GM12875 (cell line): Measurements from ENCODE around the gene CARD11.

Source experiments
- H3K4me3 ChIP-seq: one replicate; pipeline ENCODE4 v1.5.1; 2011; ENCODE audit warnings: low read depth, low read length, control low read depth
- TF ChIP-seq, protein P1 (sequence below): IDR thresholded peaks from 2 replicates; pipeline ENCODE4 v1.5.1; 2011; ENCODE audit warnings: low read depth, mild to moderate bottlenecking, control low read depth, inconsistent platforms, low read length, moderate library complexity, borderline replicate concordance; ENCODE audit not compliant: insufficient read depth

The CARD11 gene

DNA sequence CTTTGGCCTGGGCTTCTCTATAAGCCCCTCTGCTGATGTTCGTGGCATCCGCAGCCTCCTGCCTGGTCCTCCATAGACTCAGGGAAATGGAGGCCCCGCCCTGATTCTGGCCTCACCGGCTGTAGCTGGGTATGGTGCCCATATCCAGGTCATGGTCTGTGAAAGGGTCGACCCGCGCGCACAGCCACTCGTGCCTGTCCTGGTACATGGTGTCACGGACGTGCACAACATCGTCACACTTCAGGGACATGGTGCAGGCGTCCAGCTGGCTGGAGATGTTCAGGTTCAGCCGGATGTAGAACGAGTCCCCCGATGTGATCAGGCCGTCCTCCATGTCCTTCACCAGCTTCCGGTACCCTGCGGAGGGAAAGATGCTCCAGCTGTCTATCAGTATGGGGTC is 124.4 kb downstream of the CARD11 start:
- TF ChIP-seq, protein P1, sequence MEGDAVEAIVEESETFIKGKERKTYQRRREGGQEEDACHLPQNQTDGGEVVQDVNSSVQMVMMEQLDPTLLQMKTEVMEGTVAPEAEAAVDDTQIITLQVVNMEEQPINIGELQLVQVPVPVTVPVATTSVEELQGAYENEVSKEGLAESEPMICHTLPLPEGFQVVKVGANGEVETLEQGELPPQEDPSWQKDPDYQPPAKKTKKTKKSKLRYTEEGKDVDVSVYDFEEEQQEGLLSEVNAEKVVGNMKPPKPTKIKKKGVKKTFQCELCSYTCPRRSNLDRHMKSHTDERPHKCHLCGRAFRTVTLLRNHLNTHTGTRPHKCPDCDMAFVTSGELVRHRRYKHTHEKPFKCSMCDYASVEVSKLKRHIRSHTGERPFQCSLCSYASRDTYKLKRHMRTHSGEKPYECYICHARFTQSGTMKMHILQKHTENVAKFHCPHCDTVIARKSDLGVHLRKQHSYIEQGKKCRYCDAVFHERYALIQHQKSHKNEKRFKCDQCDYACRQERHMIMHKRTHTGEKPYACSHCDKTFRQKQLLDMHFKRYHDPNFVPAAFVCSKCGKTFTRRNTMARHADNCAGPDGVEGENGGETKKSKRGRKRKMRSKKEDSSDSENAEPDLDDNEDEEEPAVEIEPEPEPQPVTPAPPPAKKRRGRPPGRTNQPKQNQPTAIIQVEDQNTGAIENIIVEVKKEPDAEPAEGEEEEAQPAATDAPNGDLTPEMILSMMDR, result no peak
- H3K4me3 ChIP-seq, result no peak overlapping the region

DNA sequence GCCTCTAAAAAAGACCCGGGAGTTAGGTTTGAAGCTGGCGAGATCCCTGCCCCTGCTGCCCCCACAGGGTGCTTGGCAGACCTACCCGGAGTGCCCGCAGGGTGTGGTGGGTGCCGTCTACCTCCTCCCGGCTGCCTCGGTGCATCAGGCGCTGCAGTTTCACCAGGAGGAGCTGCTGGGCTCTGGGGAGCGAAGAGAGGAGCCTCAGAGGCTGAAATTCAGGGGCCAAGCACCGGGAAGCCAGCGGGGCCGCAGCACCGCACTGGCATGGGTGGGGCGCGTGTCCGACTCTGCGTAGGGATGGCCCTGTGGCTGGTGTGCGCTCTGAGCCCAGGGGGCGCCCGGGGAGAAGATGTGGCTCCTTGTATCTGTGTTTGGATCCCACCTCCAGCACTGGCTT is 125.3 kb downstream of the CARD11 start:
- TF ChIP-seq, protein P1, result no peak

DNA sequence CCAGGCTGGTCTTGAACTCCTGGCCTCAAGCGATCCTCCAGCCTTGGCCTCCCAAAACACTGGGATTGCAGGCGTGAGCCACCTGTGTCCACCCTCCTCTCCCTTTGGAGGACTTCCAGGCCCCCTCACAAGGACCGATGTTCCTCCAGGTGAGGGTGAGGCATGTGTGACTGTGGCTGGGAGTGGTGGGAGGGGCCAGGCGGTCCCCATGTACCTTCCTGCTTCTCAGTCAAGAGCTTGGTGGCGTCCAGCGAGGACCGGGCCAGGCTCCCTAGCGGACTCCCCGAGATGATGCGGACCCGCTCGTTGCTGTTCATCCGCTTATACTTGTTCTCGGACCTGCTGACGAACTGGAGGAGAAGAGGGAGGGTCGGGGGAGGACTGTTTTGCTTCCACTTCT is 128.6 kb downstream of the CARD11 start:
- no peak overlapping the region for H3K4me3 ChIP-seq
- TF ChIP-seq, protein P1, result no peak

More for the DNA sequence above, 125.3 kb downstream of the CARD11 start:
- no peak overlapping the region for H3K4me3 ChIP-seq

DNA sequence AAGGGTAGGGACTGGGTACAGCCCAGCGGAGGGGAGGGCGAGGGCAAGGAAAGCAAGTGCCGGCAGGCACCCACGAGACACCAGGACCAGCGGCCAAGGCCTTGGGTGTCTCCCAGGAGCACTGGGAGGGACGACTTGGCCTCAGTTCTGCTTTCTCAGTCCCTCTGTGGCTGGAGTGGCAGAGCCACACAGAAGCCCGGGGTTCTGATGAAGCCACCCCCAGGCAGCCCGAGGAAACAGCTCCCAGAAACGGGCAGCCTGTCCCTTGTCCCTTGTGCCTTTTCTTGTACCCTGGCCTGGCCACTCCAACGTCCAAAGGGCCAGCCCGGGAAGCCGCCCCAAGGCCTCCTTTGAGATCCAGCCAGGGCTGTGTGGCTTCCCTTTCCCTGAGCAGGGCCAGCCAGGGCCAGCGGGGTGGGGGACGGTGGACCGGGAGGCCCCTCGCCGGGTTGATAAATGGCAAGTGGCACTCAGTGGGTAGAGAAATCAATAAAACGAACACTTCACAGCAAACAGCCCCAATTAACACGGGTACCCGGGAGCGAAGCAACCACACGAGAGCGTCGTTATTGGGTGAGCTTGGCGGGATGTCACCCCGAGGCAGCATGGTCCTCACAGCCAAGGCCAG is 129.8 kb downstream of the CARD11 start:
- TF ChIP-seq, protein P1, result no peak

DNA sequence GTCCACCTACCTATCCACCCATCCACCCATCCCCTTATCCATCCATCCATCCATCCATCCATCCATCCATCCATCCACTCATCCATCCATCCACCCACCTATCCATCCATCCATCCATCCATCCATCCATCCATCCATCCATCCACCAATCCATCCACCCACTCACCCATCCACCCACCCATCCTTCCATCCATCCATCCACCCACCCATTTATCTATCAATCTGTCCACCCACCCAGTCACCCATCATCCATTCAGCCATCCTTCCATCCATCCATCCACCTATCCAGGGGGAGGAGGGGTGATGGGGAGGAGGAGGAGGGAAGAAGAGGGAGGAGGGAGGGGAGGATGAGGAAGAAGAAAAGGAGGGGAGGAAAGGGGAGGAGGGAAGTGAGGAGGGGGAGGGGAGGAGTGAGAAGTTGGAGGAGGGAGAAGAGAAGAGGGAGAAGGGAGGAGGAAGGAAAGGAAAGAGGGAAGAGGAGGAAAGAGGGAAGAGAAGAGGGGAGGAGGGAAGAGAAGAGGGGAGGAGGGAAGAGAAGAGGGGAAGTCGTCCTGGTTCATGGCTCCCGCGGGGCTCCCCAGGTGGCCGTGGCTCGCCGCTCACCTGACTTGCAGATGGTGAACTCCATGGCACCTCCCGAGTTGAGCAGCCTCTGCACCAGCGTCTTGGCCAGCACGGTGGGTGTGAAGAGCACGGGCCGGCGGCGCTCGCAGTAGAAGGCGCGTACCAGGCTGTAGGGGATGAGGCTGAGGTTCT is 130.8 kb downstream of the CARD11 start:
- no peak overlapping the region for H3K4me3 ChIP-seq
- TF ChIP-seq, protein P1, result no peak

More for the DNA sequence above, 129.8 kb downstream of the CARD11 start:
- no peak overlapping the region for H3K4me3 ChIP-seq

DNA sequence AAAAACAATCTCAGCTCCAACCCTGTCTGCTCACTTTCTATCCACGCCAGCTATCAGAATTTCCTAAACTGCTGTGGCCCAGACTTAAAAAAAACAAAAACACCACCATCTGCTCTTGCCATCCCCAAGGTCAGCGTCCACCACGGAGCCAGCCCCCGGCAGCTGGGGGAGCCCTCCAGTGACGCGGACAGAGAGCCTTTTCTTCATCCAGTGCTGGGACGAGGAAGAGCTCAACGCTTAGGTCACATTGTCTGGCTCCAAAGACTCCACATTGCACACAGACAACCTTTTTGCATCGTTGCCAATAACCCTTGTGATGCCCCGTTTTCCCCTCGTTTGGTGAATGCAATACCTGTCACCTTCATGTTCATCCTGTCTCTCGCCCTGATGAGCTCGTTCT is 132.2 kb downstream of the CARD11 start:
- H3K4me3 ChIP-seq, result no peak overlapping the region
- TF ChIP-seq, protein P1, result no peak
